K562 (cell line): ENCODE data around the gene TCF12. TPM values are rescaled to one million over a fixed set of nuclear protein-coding genes. Genes with fewer than 3 reads are reported as not detected.

ENCODE experiments used
- ATAC-seq: fragments of 200-7000 bp; cut with Tn5 transposase; 3 replicates; pipeline ENCODE4 v1.9.1; 2020; ENCODE audit warnings: moderate library complexity
- BruUV-seq: library from RNA; stranded (reverse); fragments of 400-500 nt; replicated peaks from 2 replicates; lab custom pipeline; 2021; lab: Mats Ljungman, UMichigan
- CTCF ChIA-PET: fragments of 300-600 bp; formaldehyde crosslinking; extraction: SDS; loops from one replicate; lab custom pipeline; 2021; ENCODE audit warnings: low intra/inter-chr PET ratio; lab: Yijun Ruan, JAX
- POLR2A ChIA-PET: fragments of 300-600, 350-650 bp; sonication (Branson Sonifier 250); formaldehyde crosslinking; extraction: SDS; loops from one replicate; lab custom pipeline; 2021; ENCODE audit warnings: antibody characterized with exemption, inconsistent platforms; lab: Yijun Ruan, JAX
- DNase-seq, 4 experiments: peaks; one replicate each; pipeline versions ENCODE4 v3.0.0 to v3.0.0-alpha.2; 2011 to 2018; ENCODE audit warnings: low spot score in 3 of 4, mixed read lengths in 3 of 4; ENCODE audit errors: extremely low read depth in 1 of 4
- FAIRE-seq: peaks from 2 replicates; lab custom pipeline; 2011; peaks lifted over from hg19 to GRCh38; lab: Jason Lieb, UNC
- H2AFZ ChIP-seq: 2 replicates; pipeline ENCODE4 v1.6.0; 2011; ENCODE audit warnings: low read depth, low read length, control low read depth, inconsistent platforms
- H3K27ac ChIP-seq: fragments of 200-600 bp; 3 replicates; pipeline ENCODE4 v1.8.0; 2011; ENCODE audit warnings: low read depth, mild to moderate bottlenecking, control low read depth, inconsistent platforms, low read length, moderate library complexity, mixed read lengths; ENCODE audit errors: extremely low read depth
- H3K27me3 ChIP-seq, 2 experiments: fragments of 300-600 bp in 1 of 2; 2 replicates in 1 of 2; 3 replicates in 1 of 2; pipeline versions ENCODE4 v1.6.0 to v1.8.0; 2011; ENCODE audit warnings: inconsistent platforms in 2 of 2, low read length in 2 of 2, mild to moderate bottlenecking in 1 of 2, mixed read lengths in 1 of 2, moderate library complexity in 1 of 2; ENCODE audit not compliant: control insufficient read depth in 2 of 2, insufficient read depth in 2 of 2
- H3K36me3 ChIP-seq: fragments of 300-600 bp; 3 replicates; pipeline ENCODE4 v1.8.0; 2011; ENCODE audit warnings: mild to moderate bottlenecking, low read length, inconsistent platforms; ENCODE audit not compliant: control insufficient read depth, insufficient read depth
- H3K4me1 ChIP-seq, 2 experiments: fragments of 200-600 bp in 1 of 2; replicated peaks in 1 of 2; 2 replicates in 1 of 2; 3 replicates in 1 of 2; pipeline versions ENCODE4 v1.5.1 to v1.8.0; 2011; ENCODE audit warnings: inconsistent platforms in 2 of 2, low read length in 2 of 2, mild to moderate bottlenecking in 1 of 2, mixed read lengths in 1 of 2, moderate library complexity in 1 of 2; ENCODE audit not compliant: control insufficient read depth in 2 of 2, insufficient read depth in 2 of 2
- H3K4me2 ChIP-seq: 2 replicates; pipeline ENCODE4 v1.6.1; 2011; ENCODE audit warnings: low read length, control low read depth, inconsistent platforms, mixed read lengths; ENCODE audit not compliant: insufficient read depth
- H3K4me3 ChIP-seq: fragments of 200-600 bp; sonication (generic), shearing (Covaris generic); 2 replicates; pipeline ENCODE4 v1.5.1; 2016; ENCODE audit warnings: control low read depth, inconsistent platforms
- H3K79me2 ChIP-seq: fragments of 200-600 bp; 3 replicates; pipeline ENCODE4 v1.8.0; 2011; ENCODE audit warnings: low read length, inconsistent platforms; ENCODE audit not compliant: control insufficient read depth, insufficient read depth
- H3K9ac ChIP-seq, 2 experiments: 2 replicates each; pipeline versions ENCODE4 v1.6.0 to v1.6.1; 2011; ENCODE audit warnings: low read depth in 2 of 2, low read length in 2 of 2, control low read depth in 1 of 2, inconsistent platforms in 1 of 2, mild to moderate bottlenecking in 1 of 2, mixed read lengths in 1 of 2; ENCODE audit not compliant: insufficient read depth in 1 of 2
- H3K9me1 ChIP-seq: one replicate; pipeline ENCODE4 v1.6.0; 2011; ENCODE audit warnings: inconsistent platforms, mild to moderate bottlenecking, low read length, moderate library complexity; ENCODE audit not compliant: control insufficient read depth, insufficient read depth
- H3K9me3 ChIP-seq: replicated peaks from 2 replicates; pipeline ENCODE4 v1.5.1; 2011; ENCODE audit warnings: low read depth, low read length, inconsistent platforms; ENCODE audit not compliant: control insufficient read depth, insufficient read depth
- H4K20me1 ChIP-seq: replicated peaks from 2 replicates; pipeline ENCODE4 v1.6.1; 2011; ENCODE audit warnings: low read length, inconsistent platforms, mixed read lengths; ENCODE audit not compliant: control insufficient read depth, insufficient read depth
- EP300 ChIP-seq: IDR thresholded peaks from 2 replicates; pipeline ENCODE4 v1.6.1; 2012; ENCODE audit warnings: low read length, improper control_type of control experiment
- GTF2E2 ChIP-seq: fragments of 200-800 bp; sonication (Bioruptor generic); IDR thresholded peaks from 2 replicates; pipeline ENCODE4 v1.6.1; 2016; ENCODE audit warnings: missing genetic modification characterization, missing compliant biosample characterization
- KLF13 ChIP-seq: fragments of 450-650 bp; IDR thresholded peaks from 2 replicates; pipeline ENCODE4 v1.6.1; 2016; ENCODE audit warnings: missing genetic modification characterization, low read depth, mild to moderate bottlenecking, missing compliant biosample characterization, moderate library complexity, borderline replicate concordance
- MAFG ChIP-seq: fragments of 450-650 bp; conservative IDR thresholded peaks from 2 replicates; pipeline ENCODE4 v1.6.1; 2016; ENCODE audit warnings: missing genetic modification characterization, missing compliant biosample characterization
- NFIX ChIP-seq: fragments of 250-450 bp; sonication (Bioruptor Pico); IDR thresholded peaks from 2 replicates; pipeline ENCODE4 v1.4.0; 2020; ENCODE audit warnings: low read depth, mild to moderate bottlenecking, moderate library complexity
- NRF1 ChIP-seq, 2 experiments: fragments of 450-650 bp; IDR thresholded peaks in 1 of 2; conservative IDR thresholded peaks in 1 of 2; 2 replicates each; pipeline ENCODE4 v1.6.1; 2014; ENCODE audit warnings: mild to moderate bottlenecking in 2 of 2
- PHF8 ChIP-seq: fragments of 200-600 bp; sonication (generic); IDR thresholded peaks from 2 replicates; pipeline ENCODE4 v1.6.1; 2012; ENCODE audit warnings: mixed run types, mild to moderate bottlenecking, inconsistent platforms, low read length, moderate library complexity, borderline replicate concordance
- SREBF2 ChIP-seq: sonication (generic); formaldehyde crosslinking; IDR thresholded peaks from 2 replicates; pipeline ENCODE4 v1.4.0; 2020; ENCODE audit warnings: mild to moderate bottlenecking, missing genetic modification reagents
- ZNF212 ChIP-seq: fragments of 450-650 bp; formaldehyde crosslinking; IDR thresholded peaks from 2 replicates; pipeline ENCODE4 v1.4.0; 2020; ENCODE audit warnings: mild to moderate bottlenecking
- ZNF511 ChIP-seq: sonication (generic); formaldehyde crosslinking; IDR thresholded peaks from 2 replicates; pipeline ENCODE4 v1.8.0; 2022; ENCODE audit warnings: mild to moderate bottlenecking, missing genetic modification reagents
- ZNF740 ChIP-seq, 3 experiments: fragments of 200-800 bp in 1 of 3; sonication (Bioruptor generic) in 1 of 3; sonication (generic) in 1 of 3; formaldehyde crosslinking in 1 of 3; IDR thresholded peaks; 2 replicates each; pipeline versions ENCODE4 v1.6.1 to v1.8.0; 2016 to 2022; ENCODE audit warnings: mild to moderate bottlenecking in 2 of 3, missing compliant biosample characterization in 2 of 3, missing genetic modification characterization in 2 of 3, missing genetic modification reagents in 1 of 3
- whole genome bisulfite sequencing: fragments of 100-300 bp; shearing (Covaris generic); methylation state at CpG from one replicate; pipeline ENCODE4 v1.1.6; 2016; ENCODE audit warnings: low coverage, mixed read lengths; ENCODE audit not compliant: insufficient coverage; ENCODE audit errors: missing lambda C conversion rate; 5-methylcytosine and 5-hydroxymethylcytosine counted together
- in situ Hi-C: fragments of 300-500 bp; cut with MboI; formaldehyde crosslinking; loops from 4 replicates; pipeline ENCODE4 v1.15.0; 2018; ENCODE audit warnings: inconsistent platforms, mixed read lengths
- intact Hi-C: fragments of 100-400 bp; cut with micrococcal nuclease; formaldehyde crosslinking; loops from 2 replicates; pipeline ENCODE4 v1.14.2; 2022
- polyA plus RNA-seq, 8 experiments: library from polyadenylated mRNA; depleted of rRNA in 4 of 8; stranded (reverse) in 5 of 8; unstranded in 3 of 8; fragments of >200 nt; fragmentation: Nextera tagmentation in 2 of 8; fragmentation: Illumina TruSeq in 1 of 8; extraction: Ambion mirVana in 2 of 8; extraction: Trizol in 1 of 8; gene quantifications; 2 replicates each; pipeline versions ENCODE4 v1.2.1 to v1.2.3, GENCODE V29; 2011 to 2014; ENCODE audit warnings: inconsistent platforms in 1 of 8, missing spikeins in 1 of 8
- total RNA-seq, 7 experiments: library from RNA; depleted of rRNA in 6 of 7; stranded (reverse); fragments of >200 nt in 6 of 7; fragmentation: Illumina TruSeq in 2 of 7; extraction: Trizol in 2 of 7; gene quantifications; 2 replicates each; pipeline versions ENCODE4 v1.2.1 to v1.2.3, GENCODE V29; 2011 to 2021; ENCODE audit warnings: low replicate concordance in 1 of 7
- TF ChIP-seq, protein P1 (sequence below), 3 experiments: fragments of 200-800 bp in 1 of 3; fragments of 250-450 bp in 1 of 3; fragments of 450-650 bp in 1 of 3; sonication (Bioruptor Pico) in 1 of 3; sonication (Bioruptor generic) in 1 of 3; formaldehyde crosslinking in 1 of 3; IDR thresholded peaks; 2 replicates each; pipeline versions ENCODE4 v1.6.1 to v1.8.0; 2016 to 2022; ENCODE audit warnings: mild to moderate bottlenecking in 2 of 3, missing genetic modification characterization in 2 of 3, missing compliant biosample characterization in 1 of 3, moderate library complexity in 1 of 3

Gene TCF12
- total and polyA plus RNA-seq, 9 of the 15 experiments (the other 6 are each of a cell fraction or from before 2014, with no cell fraction given): 10.5 to 132 (median 52.9) TPM

DNA sequence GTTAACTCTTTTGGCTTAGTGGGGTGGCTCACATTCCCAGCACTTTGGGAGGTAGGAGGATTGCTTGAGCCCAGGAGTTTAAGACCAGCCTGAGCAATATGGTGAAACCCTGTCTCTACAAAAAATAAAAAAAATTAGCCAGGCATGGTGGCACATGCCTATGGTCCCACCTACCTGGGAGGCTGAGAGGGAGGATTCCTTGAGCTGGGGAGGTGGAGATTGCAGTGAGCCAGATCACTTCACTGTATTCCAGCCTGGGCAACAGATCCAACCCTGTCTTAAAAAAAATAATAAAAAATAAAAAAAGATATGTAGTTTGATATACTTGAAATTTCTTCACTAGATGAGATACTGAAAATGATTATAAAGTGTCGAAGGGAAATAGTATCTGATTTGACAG lies 178.8 kb downstream of the TCF12 start:
- Histone ChIP-seq H3K4me2 (no peak overlapping the region), H4K20me1 (no peaks in the 10 kb centered on the region), H3K9me1 (no peaks in the 10 kb centered on the region), H3K4me1 (no peaks in the 10 kb centered on the region), H3K9me3 (no peaks in the 10 kb centered on the region), H3K27me3 (no peaks in the 10 kb centered on the region), H3K36me3 (peaks cover 20% of the 10 kb centered on the region; the same call in 2 of the 3 replicates), H3K79me2 (no peaks in the 10 kb centered on the region), H3K4me3 (no peak overlapping the region), H3K27ac (no peak overlapping the region), H2AFZ (no peak overlapping the region), H3K9ac (no peak overlapping the region)
- ATAC-seq: no peak
- BruUV-seq: no TSS peak
- POLR2A ChIA-PET: no interaction called here
- DNase-seq: no peak
- in situ Hi-C loops (no loop called here), intact Hi-C loops (no loop called here)
- TF ChIP-seq, protein P1, sequence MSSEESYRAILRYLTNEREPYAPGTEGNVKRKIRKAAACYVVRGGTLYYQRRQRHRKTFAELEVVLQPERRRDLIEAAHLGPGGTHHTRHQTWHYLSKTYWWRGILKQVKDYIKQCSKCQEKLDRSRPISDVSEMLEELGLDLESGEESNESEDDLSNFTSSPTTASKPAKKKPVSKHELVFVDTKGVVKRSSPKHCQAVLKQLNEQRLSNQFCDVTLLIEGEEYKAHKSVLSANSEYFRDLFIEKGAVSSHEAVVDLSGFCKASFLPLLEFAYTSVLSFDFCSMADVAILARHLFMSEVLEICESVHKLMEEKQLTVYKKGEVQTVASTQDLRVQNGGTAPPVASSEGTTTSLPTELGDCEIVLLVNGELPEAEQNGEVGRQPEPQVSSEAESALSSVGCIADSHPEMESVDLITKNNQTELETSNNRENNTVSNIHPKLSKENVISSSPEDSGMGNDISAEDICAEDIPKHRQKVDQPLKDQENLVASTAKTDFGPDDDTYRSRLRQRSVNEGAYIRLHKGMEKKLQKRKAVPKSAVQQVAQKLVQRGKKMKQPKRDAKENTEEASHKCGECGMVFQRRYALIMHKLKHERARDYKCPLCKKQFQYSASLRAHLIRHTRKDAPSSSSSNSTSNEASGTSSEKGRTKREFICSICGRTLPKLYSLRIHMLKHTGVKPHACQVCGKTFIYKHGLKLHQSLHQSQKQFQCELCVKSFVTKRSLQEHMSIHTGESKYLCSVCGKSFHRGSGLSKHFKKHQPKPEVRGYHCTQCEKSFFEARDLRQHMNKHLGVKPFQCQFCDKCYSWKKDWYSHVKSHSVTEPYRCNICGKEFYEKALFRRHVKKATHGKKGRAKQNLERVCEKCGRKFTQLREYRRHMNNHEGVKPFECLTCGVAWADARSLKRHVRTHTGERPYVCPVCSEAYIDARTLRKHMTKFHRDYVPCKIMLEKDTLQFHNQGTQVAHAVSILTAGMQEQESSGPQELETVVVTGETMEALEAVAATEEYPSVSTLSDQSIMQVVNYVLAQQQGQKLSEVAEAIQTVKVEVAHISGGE (CRISPR knock-in tag; IDR thresholded peaks at IDR 0.05): no peak
- TF ChIP-seq KLF13 (tag): no peak
- TF ChIP-seq ZNF212 (CRISPR knock-in tag): no peak
- TF ChIP-seq SREBF2: no peak
- TF ChIP-seq PHF8: no peak
- no peak for TF ChIP-seq ZNF740 (CRISPR knock-in tag; IDR thresholded peaks at IDR 0.05)
- TF ChIP-seq ZNF740 (tag; IDR thresholded peaks at IDR 0.05): no peak
- no peak for TF ChIP-seq GTF2E2 (tag)
- no peak for TF ChIP-seq NRF1 (conservative IDR thresholded peaks at IDR 0.05 in 1 of 2, IDR thresholded peaks at IDR 0.05 in 1 of 2)
- TF ChIP-seq EP300: no peak
- no peak for TF ChIP-seq NFIX (CRISPR knock-in tag)
- no peak for TF ChIP-seq MAFG
- no peak for TF ChIP-seq ZNF511 (CRISPR knock-in tag)
- CTCF ChIA-PET: no interaction called here
- FAIRE-seq: no peak
- 89% methylated on average over 1 of the region's 1 CpG for WGBS
